CD4-positive, alpha-beta T cell (primary cell): ENCODE results near the gene PIGZ. TPM values are rescaled to one million over a fixed set of nuclear protein-coding genes. Genes with fewer than 3 reads are reported as not detected.

Source experiments
- ATAC-seq: fragments of 200-7000 bp; cut with Tn5 transposase; one replicate; pipeline ENCODE4 v1.10.0; 2022; ENCODE audit warnings: mild to moderate bottlenecking; ENCODE audit not compliant: poor library complexity
- CTCF ChIA-PET: fragments of 350-600 bp; sonication (Branson Sonifier 250); formaldehyde crosslinking; loops from one replicate; lab custom pipeline; 2021; ENCODE audit warnings: antibody characterized with exemption, inconsistent platforms; lab: Charles Lee
- POLR2A ChIA-PET: fragments of 350-600 bp; sonication (Branson Sonifier 250); formaldehyde crosslinking; loops from one replicate; lab custom pipeline; 2021; ENCODE audit warnings: antibody characterized with exemption, inconsistent platforms; lab: Charles Lee
- DNase-seq, 14 experiments: peaks; one replicate each; pipeline ENCODE4 v3.0.0-alpha.2; 2013 to 2020; ENCODE audit warnings: mixed read lengths in 2 of 14
- H3K27ac ChIP-seq, 2 donors: one replicate each; pipeline versions ENCODE4 v1.5.1 to v1.7.0; 2013; ENCODE audit warnings: low read length in 2 of 2, low read depth in 1 of 2, mild to moderate bottlenecking in 1 of 2
- H3K27me3 ChIP-seq, 2 experiments: 1 replicate in 1 of 2; 2 replicates in 1 of 2; pipeline versions ENCODE4 v1.6.1 to v1.7.0; 2013; ENCODE audit warnings: low read length in 2 of 2, control low read depth in 1 of 2, mild to moderate bottlenecking in 1 of 2, moderate library complexity in 1 of 2; ENCODE audit not compliant: insufficient read depth in 2 of 2, control insufficient read depth in 1 of 2
- H3K36me3 ChIP-seq: one replicate; pipeline ENCODE4 v1.6.1; 2013; ENCODE audit warnings: low read length, control low read depth; ENCODE audit not compliant: insufficient read depth
- H3K4me1 ChIP-seq: one replicate; pipeline ENCODE4 v1.6.1; 2013; ENCODE audit warnings: low read length, control low read depth; ENCODE audit not compliant: insufficient read depth
- H3K4me3 ChIP-seq: one replicate; pipeline ENCODE4 v1.5.1; 2013; ENCODE audit warnings: mild to moderate bottlenecking, low read length, moderate library complexity
- H3K9me3 ChIP-seq, 2 experiments: 1 replicate in 1 of 2; 2 replicates in 1 of 2; pipeline versions ENCODE4 v1.6.1 to v1.7.0; 2013; ENCODE audit warnings: low read length in 2 of 2, mild to moderate bottlenecking in 2 of 2, control low read depth in 1 of 2, moderate library complexity in 1 of 2; ENCODE audit not compliant: control insufficient read depth in 1 of 2, insufficient read depth in 1 of 2
- H3K27ac Mint-ChIP-seq: one replicate; pipeline ENCODE4 v1.8.0; 2020; ENCODE audit warnings: mixed read lengths
- H3K27me3 Mint-ChIP-seq: one replicate; pipeline ENCODE4 v1.8.0; 2021; ENCODE audit warnings: mixed read lengths
- H3K36me3 Mint-ChIP-seq: one replicate; pipeline ENCODE4 v1.8.0; 2021; ENCODE audit warnings: low read depth, mixed read lengths
- H3K4me1 Mint-ChIP-seq: one replicate; pipeline ENCODE4 v1.8.0; 2021; ENCODE audit warnings: low read depth, mixed read lengths
- H3K4me3 Mint-ChIP-seq: one replicate; pipeline ENCODE4 v1.8.0; 2020; ENCODE audit warnings: mild to moderate bottlenecking, mixed read lengths
- H3K9me3 Mint-ChIP-seq: one replicate; pipeline ENCODE4 v1.8.0; 2020; ENCODE audit warnings: mixed read lengths
- intact Hi-C, 2 experiments: fragments of 100-400 bp; cut with DNase I in 1 of 2; cut with micrococcal nuclease in 1 of 2; formaldehyde crosslinking; loops; one replicate each; pipeline versions ENCODE4 v1.15.1 to v1.9.0; 2023 to 2025; cut with DNase I, micrococcal nuclease
- total RNA-seq, 174 experiments: library from RNA in 2 of 174; stranded (reverse) in 2 of 174; gene quantifications; one replicate each; pipeline ENCODE4 v1.2.3 and lab custom pipeline; 2021 to 2026
- TF ChIP-seq, protein P1 (sequence below): fragments of 200-600 bp; IDR thresholded peaks from one replicate; pipeline ENCODE4 v1.8.0; 2022; ENCODE audit warnings: antibody characterized with exemption, mild to moderate bottlenecking

Gene PIGZ
- total RNA-seq, 2 experiments from 2014 or later: 0.33 to 0.61 TPM

DNA sequence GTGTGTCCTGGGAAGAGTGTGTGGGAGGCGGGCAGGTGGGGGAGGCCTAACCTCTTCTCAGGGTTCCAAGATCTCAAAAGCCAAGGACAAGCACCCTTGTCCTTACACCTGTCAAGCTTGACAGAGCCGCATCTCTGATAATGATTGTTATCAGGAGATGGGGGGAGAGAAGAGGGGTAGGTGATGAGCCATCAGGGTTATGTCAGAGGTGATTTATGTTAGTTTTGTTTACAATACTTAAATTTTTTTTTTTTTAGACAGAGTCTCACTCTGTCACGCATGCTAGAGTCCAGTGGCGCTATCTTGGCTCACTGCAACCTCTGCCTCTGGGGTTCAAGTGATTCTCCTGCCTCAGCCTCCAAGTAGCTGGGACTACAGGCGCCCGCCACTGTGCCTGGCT lies 18.9 kb downstream of the PIGZ start:
- DNase-seq: no peak
- H3K4me3 Mint-ChIP-seq: no peak overlapping the region
- no peak overlapping the region for H3K27ac Mint-ChIP-seq
- Histone ChIP-seq H3K9me3 (no peaks in the 10 kb centered on the region), H3K27ac (no peak overlapping the region), H3K4me1 (no peaks in the 10 kb centered on the region), H3K36me3 (peaks cover 7% of the 10 kb centered on the region), H3K27me3 (no peaks in the 10 kb centered on the region), H3K4me3 (no peak overlapping the region)
- POLR2A ChIA-PET: no interaction called here
- H3K36me3 Mint-ChIP-seq: peaks cover 3% of the 10 kb centered on the region
- peaks cover 2% of the 10 kb centered on the region for H3K4me1 Mint-ChIP-seq
- intact Hi-C loops: loop anchor here (10.0 kb wide), 2 partner anchors 345 to 605 kb away; partner anchors contain the start of gene BDH1 (in 1 of the 2)
- no peaks in the 10 kb centered on the region for H3K9me3 Mint-ChIP-seq
- TF ChIP-seq, protein P1, sequence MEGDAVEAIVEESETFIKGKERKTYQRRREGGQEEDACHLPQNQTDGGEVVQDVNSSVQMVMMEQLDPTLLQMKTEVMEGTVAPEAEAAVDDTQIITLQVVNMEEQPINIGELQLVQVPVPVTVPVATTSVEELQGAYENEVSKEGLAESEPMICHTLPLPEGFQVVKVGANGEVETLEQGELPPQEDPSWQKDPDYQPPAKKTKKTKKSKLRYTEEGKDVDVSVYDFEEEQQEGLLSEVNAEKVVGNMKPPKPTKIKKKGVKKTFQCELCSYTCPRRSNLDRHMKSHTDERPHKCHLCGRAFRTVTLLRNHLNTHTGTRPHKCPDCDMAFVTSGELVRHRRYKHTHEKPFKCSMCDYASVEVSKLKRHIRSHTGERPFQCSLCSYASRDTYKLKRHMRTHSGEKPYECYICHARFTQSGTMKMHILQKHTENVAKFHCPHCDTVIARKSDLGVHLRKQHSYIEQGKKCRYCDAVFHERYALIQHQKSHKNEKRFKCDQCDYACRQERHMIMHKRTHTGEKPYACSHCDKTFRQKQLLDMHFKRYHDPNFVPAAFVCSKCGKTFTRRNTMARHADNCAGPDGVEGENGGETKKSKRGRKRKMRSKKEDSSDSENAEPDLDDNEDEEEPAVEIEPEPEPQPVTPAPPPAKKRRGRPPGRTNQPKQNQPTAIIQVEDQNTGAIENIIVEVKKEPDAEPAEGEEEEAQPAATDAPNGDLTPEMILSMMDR: no peak
- no peaks in the 10 kb centered on the region for H3K27me3 Mint-ChIP-seq
- CTCF ChIA-PET: no interaction called here
- ATAC-seq: no peak

DNA sequence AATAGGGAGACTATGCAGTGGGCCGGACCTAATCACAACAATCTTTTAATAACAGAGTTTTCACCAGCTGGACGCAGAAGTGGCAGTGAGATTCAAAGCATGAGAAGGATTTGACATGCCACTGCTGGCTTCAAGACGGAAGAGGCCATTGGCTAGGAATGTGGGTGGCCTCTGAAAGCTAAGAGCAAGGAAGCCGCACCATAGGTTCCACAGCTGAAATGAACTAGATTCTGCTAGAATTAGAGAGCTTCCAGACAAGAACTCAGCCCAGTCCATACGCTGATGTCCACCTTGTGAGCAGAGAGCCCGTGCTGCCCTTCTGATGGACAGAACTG lies 19.4 kb downstream of the PIGZ start:
- POLR2A ChIA-PET: no interaction called here
- CTCF ChIA-PET: no interaction called here
- no peak overlapping the region for H3K4me3 Mint-ChIP-seq

DNA sequence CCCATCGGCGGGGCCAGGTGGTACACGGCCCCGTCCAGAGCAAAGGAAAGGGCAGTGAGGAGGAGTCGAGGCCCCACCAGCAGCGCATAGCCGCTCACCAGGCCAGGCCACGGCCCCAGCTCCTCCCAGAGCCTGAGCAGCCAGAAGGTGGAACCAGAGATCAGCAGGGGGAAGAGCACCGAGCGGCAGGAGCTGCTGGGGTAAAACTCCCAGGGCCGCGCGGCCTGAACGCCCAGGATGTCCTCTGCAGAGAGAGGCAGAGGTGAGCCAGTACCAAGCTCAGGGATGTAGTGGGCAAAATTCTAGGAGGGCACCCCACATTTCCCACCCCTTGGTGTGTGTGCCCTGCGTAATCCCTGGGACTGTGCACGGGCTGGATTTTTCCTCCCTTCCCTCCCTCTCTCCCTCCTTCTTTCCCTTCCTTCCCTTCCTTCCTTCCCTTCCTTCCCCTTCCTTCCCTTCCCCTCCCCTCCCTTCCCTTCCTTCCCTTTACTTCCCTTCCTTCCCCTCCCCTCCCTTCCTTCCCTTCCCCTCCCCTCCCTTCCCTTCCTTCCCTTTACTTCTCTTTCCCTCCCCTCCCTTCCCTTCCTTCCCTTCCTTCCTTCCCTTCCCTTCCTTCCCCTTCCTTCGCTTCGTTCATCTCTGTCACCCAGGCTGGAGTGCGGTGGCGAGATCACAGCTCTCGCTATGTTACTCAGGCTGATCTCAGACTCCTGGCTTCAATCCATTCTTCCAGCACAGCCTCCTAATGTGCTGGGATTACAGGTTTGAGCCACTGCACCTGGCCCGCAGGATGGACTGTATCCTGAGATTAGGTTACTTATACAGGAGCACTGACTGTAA lies 20.0 kb downstream of the PIGZ start:
- H3K4me1 Mint-ChIP-seq: peaks cover 13% of the 10 kb centered on the region
- no peak overlapping the region for H3K27ac Mint-ChIP-seq
- Histone ChIP-seq H3K36me3 (peaks cover 7% of the 10 kb centered on the region), H3K4me3 (no peak overlapping the region), H3K27ac (no peak overlapping the region), H3K27me3 (no peaks in the 10 kb centered on the region), H3K4me1 (peaks cover 3% of the 10 kb centered on the region), H3K9me3 (no peaks in the 10 kb centered on the region)
- H3K9me3 Mint-ChIP-seq: no peaks in the 10 kb centered on the region
- CTCF ChIA-PET: no interaction called here
- peak overlapping the region; percentile 60 for H3K4me3 Mint-ChIP-seq
- ATAC-seq: no peak
- intact Hi-C loops: loop anchor here (10.0 kb wide), 2 partner anchors 344 to 606 kb away; partner anchors contain the start of gene BDH1 (in 1 of the 2)
- H3K36me3 Mint-ChIP-seq: peaks cover 8% of the 10 kb centered on the region
- POLR2A ChIA-PET: no interaction called here
- TF ChIP-seq, protein P1: no peak
- no peaks in the 10 kb centered on the region for H3K27me3 Mint-ChIP-seq
- no peak for DNase-seq

More for the DNA sequence above, 19.4 kb downstream of the PIGZ start:
- H3K27ac Mint-ChIP-seq: no peak overlapping the region
- TF ChIP-seq, protein P1: no peak
- Histone ChIP-seq H3K9me3 (no peaks in the 10 kb centered on the region), H3K4me1 (no peaks in the 10 kb centered on the region), H3K4me3 (no peak overlapping the region), H3K27me3 (no peaks in the 10 kb centered on the region), H3K27ac (no peak overlapping the region), H3K36me3 (peaks cover 7% of the 10 kb centered on the region)
- peaks cover 8% of the 10 kb centered on the region for H3K36me3 Mint-ChIP-seq
- DNase-seq (no peak), ATAC-seq (no peak)
- intact Hi-C loops: loop anchor here (10.0 kb wide), 2 partner anchors 344 to 606 kb away; partner anchors contain the start of gene BDH1 (in 1 of the 2)
- H3K4me1 Mint-ChIP-seq: peaks cover 7% of the 10 kb centered on the region
- H3K9me3 Mint-ChIP-seq: no peaks in the 10 kb centered on the region
- H3K27me3 Mint-ChIP-seq: no peaks in the 10 kb centered on the region
